Large intestine (tissue), 3 donors: ENCODE results near the gene TBC1D14. TPM values are rescaled to one million over a fixed set of nuclear protein-coding genes. Genes with fewer than 3 reads are reported as not detected.

Source experiments
- DNase-seq, 2 donors: peaks; one replicate each; pipeline versions ENCODE4 v3.0.0 to v3.0.0-alpha.2; 2013
- H3K27ac ChIP-seq: one replicate; pipeline ENCODE4 v1.5.1; 2013; ENCODE audit warnings: low read length
- H3K27me3 ChIP-seq: 2 replicates; pipeline ENCODE4 v1.6.1; 2013; ENCODE audit warnings: low read length; ENCODE audit not compliant: control insufficient read depth, insufficient read depth
- H3K36me3 ChIP-seq: 2 replicates; pipeline ENCODE4 v1.6.1; 2013; ENCODE audit warnings: low read length; ENCODE audit not compliant: control insufficient read depth, insufficient read depth
- H3K4me1 ChIP-seq: one replicate; pipeline ENCODE4 v1.6.1; 2013; ENCODE audit warnings: low read length; ENCODE audit not compliant: control insufficient read depth, insufficient read depth
- H3K4me3 ChIP-seq: one replicate; pipeline ENCODE4 v1.5.1; 2013; ENCODE audit warnings: low read length
- H3K9me3 ChIP-seq: one replicate; pipeline ENCODE4 v1.6.1; 2013; ENCODE audit warnings: mild to moderate bottlenecking, low read depth, low read length, moderate library complexity; ENCODE audit not compliant: control insufficient read depth
- WGBS: methylation state at CpG from one replicate; pipeline ENCODE4 v1.1.5; 2013; ENCODE audit warnings: low lambda C conversion rate; ENCODE audit not compliant: insufficient coverage; 5-methylcytosine and 5-hydroxymethylcytosine counted together
- polyA plus RNA-seq: library from polyadenylated mRNA; unstranded; fragments of 120-200 nt; gene quantifications from one replicate; pipeline ENCODE4 v1.2.1, GENCODE V29; 2013

TBC1D14 gene
- polyA plus RNA-seq, 1 donor, result 48.9 TPM

DNA sequence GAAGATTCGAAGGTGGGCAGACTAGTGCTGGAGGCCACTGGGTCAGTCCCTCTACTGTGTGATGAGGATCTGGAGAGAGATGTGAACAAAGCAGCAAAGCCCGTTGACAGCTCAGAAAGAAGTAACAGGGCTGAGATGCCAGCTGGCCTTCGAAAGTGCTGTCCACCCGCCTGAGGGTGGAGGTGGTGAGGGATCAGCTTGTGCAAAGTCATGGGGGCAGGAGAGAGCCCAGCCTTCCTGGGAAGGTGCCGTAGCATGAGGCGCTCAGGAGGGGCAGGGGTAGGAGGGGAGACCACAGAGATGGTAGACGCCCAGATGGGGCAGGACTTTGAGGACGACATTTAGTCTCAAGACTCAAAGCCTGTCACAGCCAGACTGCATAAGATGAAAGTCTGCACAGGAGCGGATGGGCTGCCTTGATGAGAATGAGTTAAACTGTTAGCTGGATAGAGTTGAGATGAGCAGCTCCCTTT is 19.7 kb downstream of the TBC1D14 start:
- Histone ChIP-seq H3K9me3 (no peaks in the 10 kb centered on the region), H3K36me3 (peaks cover 20% of the 10 kb centered on the region), H3K27me3 (no peaks in the 10 kb centered on the region), H3K4me1 (peaks cover 55% of the 10 kb centered on the region), H3K27ac (peak overlapping the region; percentile 88), H3K4me3 (no peak overlapping the region)
- DNase-seq, result no peak
- WGBS, result no CpG with 5 or more reads among the region's 9 CpGs

DNA sequence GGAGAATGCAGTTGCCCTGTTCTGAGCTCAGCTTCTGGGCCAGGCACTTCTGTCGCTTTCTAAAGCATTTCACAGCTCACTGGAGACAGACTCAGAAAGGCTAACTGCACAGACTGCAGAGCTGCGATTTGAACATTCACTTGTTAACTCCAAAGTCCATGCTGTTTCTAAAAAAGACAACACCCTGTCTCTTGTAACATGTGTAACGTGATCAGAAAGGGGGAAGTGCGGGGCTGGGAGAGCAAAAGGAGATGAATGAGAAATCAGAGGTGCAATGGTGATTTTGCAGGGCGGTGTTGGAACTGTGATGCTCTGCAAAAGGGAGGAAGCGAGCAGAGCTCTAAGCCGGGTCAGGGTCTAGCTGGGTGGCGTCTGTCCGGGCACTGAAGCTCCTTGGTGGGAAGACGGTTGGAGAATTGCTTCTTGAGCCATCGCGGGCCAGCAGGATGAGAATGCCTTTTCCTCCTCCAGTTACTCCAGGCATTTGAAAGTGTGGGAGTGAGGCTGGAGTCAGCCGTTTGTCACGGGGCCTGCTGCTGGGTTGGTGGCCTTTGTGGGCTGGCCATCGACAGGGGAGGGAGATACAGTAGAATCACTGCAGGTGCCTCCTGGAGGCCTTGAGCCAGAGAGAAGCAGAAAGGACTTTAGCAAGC is 20.3 kb downstream of the TBC1D14 start:
- Histone ChIP-seq H3K4me3 (no peak overlapping the region), H3K4me1 (peaks cover 61% of the 10 kb centered on the region), H3K9me3 (no peaks in the 10 kb centered on the region), H3K36me3 (peaks cover 15% of the 10 kb centered on the region), H3K27me3 (no peaks in the 10 kb centered on the region), H3K27ac (peak overlapping the region; percentile 88)
- peak; percentile 63 to 87 for DNase-seq
- WGBS, result no CpG with 5 or more reads among the region's 15 CpGs

DNA sequence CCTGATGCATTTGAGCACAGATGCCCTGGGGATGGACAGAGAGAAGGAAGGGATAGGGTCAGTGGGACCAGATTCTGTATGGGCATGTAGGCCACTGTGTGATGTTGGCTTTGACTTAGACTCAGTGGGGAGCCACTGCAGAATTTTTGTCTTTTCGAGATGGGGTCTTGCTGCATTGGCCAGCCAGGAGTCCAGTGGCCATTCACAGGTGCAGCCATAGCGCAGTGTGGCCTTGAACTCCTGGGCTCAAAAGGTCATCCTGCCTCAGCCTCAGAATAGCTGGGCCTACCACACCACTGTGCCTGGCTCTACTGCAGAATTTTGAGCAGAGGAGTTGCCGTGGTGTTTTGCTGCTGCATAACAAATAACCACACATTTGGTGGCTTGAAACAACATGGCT is 22.8 kb downstream of the TBC1D14 start:
- Histone ChIP-seq H3K27ac (peak overlapping the region; percentile 18), H3K4me3 (no peak overlapping the region), H3K9me3 (no peaks in the 10 kb centered on the region), H3K27me3 (no peaks in the 10 kb centered on the region), H3K36me3 (peaks cover 3% of the 10 kb centered on the region), H3K4me1 (peaks cover 68% of the 10 kb centered on the region)
- no peak for DNase-seq
- no CpG with 5 or more reads among the region's 3 CpGs for WGBS

DNA sequence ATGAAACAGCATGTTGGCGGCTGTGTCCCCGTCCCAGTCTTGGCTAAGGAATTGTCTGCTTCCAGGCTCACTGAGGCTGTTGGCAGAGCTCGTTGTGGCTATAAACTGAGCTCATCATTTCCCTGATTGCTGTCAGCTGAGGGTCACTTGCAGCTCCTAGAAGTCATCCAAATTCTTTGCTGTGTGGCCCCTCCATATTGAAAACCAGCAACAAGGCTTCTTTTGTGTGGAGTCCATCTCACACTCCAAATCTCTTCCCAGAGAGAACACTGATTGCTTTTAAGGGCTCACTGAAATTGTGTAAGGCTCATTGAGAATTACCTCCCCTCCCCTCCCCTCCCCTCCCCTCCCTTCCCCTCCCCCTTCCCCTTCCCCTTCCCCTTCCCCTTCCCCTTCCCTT is 23.3 kb downstream of the TBC1D14 start:
- DNase-seq, result no peak
- no peak overlapping the region for H3K4me3 ChIP-seq
- H3K36me3 ChIP-seq, result peaks cover 3% of the 10 kb centered on the region
- no peaks in the 10 kb centered on the region for H3K27me3 ChIP-seq
- no CpG with 5 or more reads among the region's 3 CpGs for WGBS
- peak overlapping the region; percentile 18 for H3K27ac ChIP-seq
- H3K4me1 ChIP-seq, result peaks cover 68% of the 10 kb centered on the region
- H3K9me3 ChIP-seq, result no peaks in the 10 kb centered on the region

DNA sequence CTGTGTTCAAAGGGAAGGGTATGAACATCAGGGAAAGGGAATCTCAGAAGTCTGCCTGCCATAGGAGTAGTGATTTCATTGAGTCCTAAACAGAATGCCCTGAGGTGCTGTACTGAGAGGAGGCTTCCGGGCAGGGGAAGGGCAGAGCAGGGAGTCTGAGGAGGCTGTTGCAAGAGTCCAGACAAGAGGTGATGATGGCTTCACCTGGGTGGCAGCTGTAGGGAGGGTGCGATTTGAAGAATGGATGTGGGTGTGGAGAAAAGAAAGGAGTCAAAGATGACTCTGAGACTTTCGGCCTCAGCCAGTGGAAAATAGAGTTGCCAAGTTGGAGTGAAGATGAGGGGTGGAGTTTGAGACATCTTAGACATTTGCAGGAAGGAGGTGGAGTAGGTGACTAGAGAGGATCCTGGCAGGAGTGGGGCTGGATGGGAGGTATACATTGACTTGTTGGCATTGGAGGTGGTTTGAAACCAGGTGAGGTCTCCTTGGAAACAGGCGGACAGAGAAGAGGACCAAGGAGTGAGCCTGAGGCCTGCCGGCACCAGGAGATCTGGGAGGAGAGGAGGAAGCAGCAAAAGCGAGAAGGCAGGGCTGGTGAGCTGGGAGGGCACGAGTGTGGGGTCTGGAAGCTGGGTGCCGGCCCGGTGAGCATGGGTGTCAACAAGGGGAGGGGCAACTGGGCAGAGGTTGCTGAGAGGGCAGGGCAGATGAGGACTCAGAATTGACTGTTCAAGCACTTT is 24.2 kb downstream of the TBC1D14 start:
- peaks cover 63% of the 10 kb centered on the region for H3K4me1 ChIP-seq
- 96% methylated on average over 4 of the region's 9 CpGs for WGBS
- no peak overlapping the region for H3K4me3 ChIP-seq
- no peaks in the 10 kb centered on the region for H3K27me3 ChIP-seq
- peak overlapping the region; percentile 90 for H3K27ac ChIP-seq
- DNase-seq, result no peak
- peaks cover 3% of the 10 kb centered on the region for H3K36me3 ChIP-seq
- no peaks in the 10 kb centered on the region for H3K9me3 ChIP-seq

DNA sequence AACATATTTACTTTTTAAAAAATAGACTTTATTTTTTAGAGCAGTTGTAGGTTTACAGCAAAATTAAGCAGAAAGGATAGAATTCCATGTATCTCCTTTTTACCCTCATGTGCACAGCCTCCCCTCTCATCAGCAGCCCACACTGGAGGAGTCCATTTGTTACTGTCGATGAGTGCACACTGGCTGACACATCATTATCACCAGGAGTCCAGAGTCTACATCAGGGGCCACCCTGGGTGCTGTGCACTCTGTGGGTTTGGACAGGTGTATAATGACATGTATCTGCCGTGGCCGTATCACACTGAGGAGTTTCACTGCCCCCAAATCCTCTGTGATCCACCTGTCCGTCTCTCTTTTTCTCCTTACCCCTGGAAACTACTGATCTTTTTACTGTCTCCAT is 26.3 kb downstream of the TBC1D14 start:
- DNase-seq, result peak; percentile 88 to 93
- H3K9me3 ChIP-seq, result no peaks in the 10 kb centered on the region

DNA sequence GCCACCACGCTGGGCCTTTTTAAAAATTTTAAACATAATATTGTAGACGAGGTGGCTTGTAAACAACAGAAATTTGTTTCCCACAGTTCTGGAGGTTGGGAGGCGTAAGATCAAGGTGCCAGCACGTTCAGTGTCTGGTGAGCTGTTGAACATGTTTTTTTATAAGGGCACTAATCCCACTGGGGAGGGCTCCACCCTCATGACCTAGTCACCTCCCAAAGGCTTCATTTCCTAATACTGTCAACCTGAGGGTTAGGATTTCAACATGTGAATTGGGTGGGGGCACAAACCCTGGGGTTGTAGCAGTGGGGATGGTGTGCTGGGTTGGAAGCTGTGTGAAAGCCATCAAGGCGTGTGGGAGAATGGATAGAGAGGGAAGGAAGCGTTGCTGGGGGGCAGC is 27.6 kb downstream of the TBC1D14 start:
- H3K27ac ChIP-seq, result peak overlapping the region; percentile 90
- H3K9me3 ChIP-seq, result no peaks in the 10 kb centered on the region
- H3K4me1 ChIP-seq, result peaks cover 56% of the 10 kb centered on the region
- peaks cover 7% of the 10 kb centered on the region for H3K36me3 ChIP-seq
- H3K4me3 ChIP-seq, result no peak overlapping the region
- no CpG with 5 or more reads among the region's 6 CpGs for WGBS
- DNase-seq, result no peak
- no peaks in the 10 kb centered on the region for H3K27me3 ChIP-seq

More for the DNA sequence above, 26.3 kb downstream of the TBC1D14 start:
- Histone ChIP-seq H3K27ac (peak overlapping the region; percentile 90), H3K27me3 (no peaks in the 10 kb centered on the region), H3K4me1 (peaks cover 53% of the 10 kb centered on the region), H3K4me3 (no peak overlapping the region), H3K36me3 (peaks cover 7% of the 10 kb centered on the region)
- 60% methylated on average over 1 of the region's 4 CpGs for WGBS

DNA sequence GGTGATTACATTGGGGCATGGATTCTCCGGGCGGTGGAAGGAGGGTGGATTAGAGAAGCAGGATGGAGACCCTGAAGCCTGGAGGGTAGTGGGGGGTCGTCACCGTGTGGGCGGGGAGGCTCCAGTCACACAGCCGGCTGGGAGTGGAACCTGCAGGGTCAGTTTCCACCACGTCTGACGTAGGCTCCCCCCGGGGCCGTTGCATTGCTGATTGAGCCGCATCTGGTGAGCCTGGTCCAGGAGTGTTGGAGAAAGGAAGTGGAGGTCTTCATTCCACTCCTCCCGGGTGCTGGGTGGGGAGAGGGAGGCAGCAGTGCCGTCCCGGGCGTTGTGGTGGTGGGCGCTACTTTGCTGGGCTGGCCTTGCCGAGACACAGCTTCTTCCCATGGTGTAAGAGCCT is 28.1 kb downstream of the TBC1D14 start:
- H3K27ac ChIP-seq, result no peak overlapping the region
- peaks cover 62% of the 10 kb centered on the region for H3K4me1 ChIP-seq
- H3K4me3 ChIP-seq, result no peak overlapping the region
- no peak for DNase-seq
- peaks cover 7% of the 10 kb centered on the region for H3K36me3 ChIP-seq
- H3K27me3 ChIP-seq, result no peaks in the 10 kb centered on the region
- no peaks in the 10 kb centered on the region for H3K9me3 ChIP-seq
- no CpG with 5 or more reads among the region's 17 CpGs for WGBS

DNA sequence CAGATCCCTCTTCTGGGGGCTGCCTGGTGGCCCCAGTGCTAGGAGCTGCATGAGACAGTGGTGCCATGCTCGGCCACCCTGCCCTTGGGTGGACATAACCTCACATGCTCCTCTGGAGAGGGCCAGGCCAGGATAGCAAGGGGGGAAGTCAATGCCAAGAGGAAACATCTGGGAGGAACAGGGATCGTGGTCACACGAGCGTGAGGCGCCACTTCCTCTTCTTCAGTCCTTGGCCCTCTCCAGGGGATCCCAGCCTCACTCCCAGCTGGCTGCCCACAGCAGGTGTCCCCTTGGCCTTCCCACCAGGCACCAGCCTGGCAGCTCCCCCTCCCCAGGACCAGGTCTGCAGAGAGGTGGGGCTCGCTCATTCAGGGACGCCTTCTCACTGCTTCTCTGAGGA is 28.6 kb downstream of the TBC1D14 start:
- no CpG with 5 or more reads among the region's 7 CpGs for WGBS
- H3K36me3 ChIP-seq, result peaks cover 7% of the 10 kb centered on the region
- no peak for DNase-seq
- H3K4me3 ChIP-seq, result no peak overlapping the region
- peaks cover 66% of the 10 kb centered on the region for H3K4me1 ChIP-seq
- H3K9me3 ChIP-seq, result no peaks in the 10 kb centered on the region
- H3K27me3 ChIP-seq, result no peaks in the 10 kb centered on the region
- H3K27ac ChIP-seq, result no peak overlapping the region

DNA sequence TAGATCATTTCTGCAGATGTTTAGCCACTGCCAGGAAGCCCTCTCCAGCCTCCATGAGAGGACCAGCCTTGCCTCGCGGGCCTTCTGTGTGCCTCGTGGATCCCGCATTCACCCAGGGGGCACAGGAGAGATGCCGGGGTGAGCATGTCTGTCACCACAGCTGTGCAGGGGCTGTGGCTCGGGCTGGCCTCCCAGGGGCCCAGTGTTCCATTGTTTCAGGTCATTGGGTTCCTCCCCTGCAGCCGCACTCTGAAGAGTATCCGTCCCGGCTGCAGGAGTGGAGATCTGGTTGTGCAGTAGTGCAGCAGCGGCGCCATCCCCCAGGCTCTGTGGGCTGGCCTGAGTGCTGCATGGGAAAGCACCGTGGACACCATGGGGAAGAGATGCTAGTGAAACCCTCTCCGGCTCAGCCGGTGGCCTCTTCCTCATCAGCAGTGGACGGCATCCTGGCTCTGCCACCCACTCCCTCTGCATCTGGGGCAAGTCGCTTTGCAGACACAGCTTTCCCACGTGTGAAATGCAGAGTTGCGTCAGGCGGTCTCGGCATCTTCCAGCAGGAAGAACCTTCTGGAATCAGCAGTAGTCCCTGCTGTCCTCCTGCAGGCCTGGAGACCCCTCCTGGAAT is 29.1 kb downstream of the TBC1D14 start:
- no peak for DNase-seq
- peaks cover 3% of the 10 kb centered on the region for H3K36me3 ChIP-seq
- H3K9me3 ChIP-seq, result no peaks in the 10 kb centered on the region
- H3K27me3 ChIP-seq, result no peaks in the 10 kb centered on the region
- no peak overlapping the region for H3K4me3 ChIP-seq
- H3K4me1 ChIP-seq, result peaks cover 72% of the 10 kb centered on the region
- whole genome bisulfite sequencing, result no CpG with 5 or more reads among the region's 20 CpGs
- no peak overlapping the region for H3K27ac ChIP-seq
